ENCODE measurements around the gene NOP9.
A peak's percentile ranks its signal among the peaks of the same experiment; 100 is the strongest.

Gene NOP9

GRCh38 chr14:24280797-24281460, 18.7 kb upstream of the NOP9 start:
- DNase-seq (ENCODE audit: low read depth), result no peak

- DNase-seq (ENCODE audit: low read depth), result no peak
Observed at GRCh38 chr14:24281636-24282035, 18.0 kb upstream of the NOP9 start.

DNA sequence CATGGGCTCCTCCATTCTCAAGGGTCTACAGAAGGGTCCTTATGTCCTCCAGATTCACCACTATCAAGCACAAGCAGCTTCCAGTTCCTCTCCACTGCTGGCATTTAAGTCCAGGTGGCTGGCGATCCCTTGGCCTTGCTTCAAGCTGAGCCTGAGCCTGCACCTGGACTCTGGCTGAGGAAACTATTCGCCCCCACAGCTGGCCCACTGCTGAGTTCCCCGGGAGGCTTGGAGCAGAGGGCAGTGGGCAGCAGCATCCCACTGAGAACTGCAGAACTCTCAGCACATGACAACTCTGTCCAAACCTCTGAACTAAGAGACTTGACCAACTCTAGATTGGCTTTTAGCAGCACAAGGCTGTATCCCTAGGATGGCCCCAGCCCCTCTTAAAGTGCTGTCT, 16.9 kb upstream of the NOP9 start:
- no peak for DNase-seq (ENCODE audit: low read depth)

DNA sequence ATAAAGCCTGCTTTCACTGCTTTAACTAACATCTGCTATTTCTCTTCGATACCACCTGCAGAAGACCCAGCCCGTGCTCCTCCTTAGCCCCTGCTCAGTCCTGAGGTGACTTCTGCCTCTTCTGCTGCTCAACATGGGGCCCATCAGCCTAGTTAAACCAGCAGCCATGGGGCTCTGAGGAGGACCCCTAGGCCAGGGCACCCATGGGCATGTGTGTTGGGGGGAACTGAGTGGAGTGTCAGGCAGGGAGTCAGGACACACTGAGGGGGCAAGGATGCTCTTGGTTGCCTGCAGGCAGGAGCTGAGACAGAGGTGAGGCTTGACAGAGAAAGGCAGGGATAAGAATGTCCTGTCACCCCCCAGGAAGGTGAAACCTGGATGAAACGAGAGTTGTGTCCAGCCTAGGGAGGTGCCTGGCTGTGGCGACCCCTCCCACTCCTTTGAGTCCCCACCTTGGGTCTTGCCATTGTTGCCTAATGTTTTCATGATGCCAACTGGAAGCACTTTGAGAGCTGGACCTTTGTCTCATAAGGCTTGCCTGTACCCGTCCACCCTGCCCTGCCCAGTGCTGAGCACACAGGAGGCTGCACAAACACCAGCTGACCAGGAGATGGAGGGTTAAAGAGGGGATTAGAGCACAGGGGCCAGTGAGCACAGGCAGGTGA, 15.7 kb upstream of the NOP9 start:
- DNase-seq (ENCODE audit: low read depth), result no peak

DNA sequence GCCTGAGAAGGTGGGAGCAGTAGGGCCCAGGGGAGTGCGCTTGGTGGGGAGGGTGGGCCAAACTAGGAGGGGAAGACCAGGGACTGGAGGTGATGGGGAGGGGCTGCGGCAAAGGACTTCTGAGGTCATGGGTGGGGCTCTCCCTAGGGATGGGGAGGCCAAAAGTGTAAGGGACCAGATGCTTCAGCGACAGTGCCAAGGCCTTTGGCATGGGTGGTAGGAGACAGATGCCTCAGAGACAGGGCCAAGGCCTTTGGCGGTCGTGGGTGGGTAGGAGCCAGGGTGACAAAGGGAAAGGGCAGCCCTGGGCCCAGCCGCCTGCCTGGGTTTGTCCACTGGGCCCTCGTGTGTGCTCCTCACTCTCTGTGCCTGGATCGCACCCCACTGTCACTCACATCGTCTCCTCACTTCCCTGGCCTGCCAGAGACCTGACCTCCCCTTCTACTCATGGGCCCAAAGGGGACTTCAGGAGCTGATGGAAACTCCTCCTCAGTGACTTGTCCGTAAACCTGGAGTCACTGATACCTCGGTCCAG, 15.1 kb upstream of the NOP9 start:
- no peak for DNase-seq (ENCODE audit: low read depth)

DNA sequence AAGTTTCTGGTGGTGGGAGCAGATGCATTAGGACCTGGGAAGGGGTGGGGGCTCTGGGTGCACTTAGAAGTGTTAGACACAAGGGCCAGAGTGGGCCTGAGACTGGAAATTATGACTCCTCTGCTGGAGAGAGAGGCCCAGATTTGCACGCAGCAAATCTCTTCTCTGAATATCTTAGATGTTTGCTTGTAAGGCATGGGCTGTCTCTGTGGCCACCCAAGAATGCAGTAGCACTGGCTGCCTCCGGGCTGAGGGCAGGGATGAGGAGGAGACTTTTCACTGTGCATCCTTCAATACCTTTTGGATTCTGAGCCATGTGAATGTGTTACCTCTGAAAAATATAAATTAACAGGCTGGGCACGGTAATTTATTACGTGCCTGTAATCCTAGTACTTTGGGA, 14.3 kb upstream of the NOP9 start:
- DNase-seq (ENCODE audit: low read depth), result no peak

- no peak for DNase-seq (ENCODE audit: low read depth)
Observed at GRCh38 chr14:24286996-24287395, 12.7 kb upstream of the NOP9 start.

DNA sequence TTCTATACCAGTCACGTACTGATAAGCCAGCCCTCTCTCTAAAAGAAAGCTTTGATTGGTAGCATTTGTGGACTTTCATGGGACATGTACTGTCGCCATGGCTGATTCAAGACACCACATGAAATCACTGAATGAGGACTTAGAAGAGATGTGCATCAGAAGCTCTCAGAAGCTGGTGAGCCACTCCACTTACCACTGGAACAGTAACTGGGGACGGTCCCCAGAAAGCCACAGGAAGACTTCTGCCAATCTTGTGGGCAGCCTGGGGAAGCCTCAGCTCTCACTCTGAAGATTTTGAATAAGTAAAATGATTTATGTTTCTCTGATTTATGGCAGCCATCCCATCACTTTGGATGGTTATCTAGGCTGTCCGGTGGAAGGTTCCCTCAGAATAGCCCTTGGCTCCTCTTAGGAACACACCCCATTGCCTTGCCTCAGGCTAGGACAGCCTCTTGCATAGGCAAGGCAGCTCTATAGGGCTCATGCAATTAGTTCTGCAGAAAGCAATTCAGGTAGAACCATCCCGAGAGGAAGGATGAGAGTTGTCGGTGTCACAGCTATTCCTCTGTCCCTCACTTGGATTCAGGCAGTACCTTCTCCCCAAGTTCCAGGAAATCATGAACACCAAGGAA, 9.9 kb upstream of the NOP9 start:
- DNase-seq (ENCODE audit: low read depth), result no peak

DNA sequence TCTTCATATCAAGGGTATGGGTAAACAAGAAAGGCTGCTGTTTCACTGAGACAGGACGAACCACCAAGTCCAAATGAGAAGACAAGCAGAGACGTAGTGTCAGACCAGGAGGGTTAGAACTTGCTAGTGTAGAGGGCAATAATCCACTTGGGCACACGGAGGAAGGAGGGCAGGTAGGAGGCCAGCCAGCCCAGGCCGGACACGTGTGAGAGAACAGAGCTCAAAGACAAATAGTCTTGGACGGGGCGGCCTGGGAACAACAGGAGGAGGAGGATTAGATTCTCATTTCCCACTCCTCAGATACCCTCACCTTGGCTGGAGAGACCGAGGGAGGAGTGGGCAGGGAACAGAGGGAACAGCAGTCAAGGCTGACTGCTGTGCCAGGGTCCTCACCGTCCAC, 8.9 kb upstream of the NOP9 start:
- no peak for DNase-seq (ENCODE audit: low read depth)

DNA sequence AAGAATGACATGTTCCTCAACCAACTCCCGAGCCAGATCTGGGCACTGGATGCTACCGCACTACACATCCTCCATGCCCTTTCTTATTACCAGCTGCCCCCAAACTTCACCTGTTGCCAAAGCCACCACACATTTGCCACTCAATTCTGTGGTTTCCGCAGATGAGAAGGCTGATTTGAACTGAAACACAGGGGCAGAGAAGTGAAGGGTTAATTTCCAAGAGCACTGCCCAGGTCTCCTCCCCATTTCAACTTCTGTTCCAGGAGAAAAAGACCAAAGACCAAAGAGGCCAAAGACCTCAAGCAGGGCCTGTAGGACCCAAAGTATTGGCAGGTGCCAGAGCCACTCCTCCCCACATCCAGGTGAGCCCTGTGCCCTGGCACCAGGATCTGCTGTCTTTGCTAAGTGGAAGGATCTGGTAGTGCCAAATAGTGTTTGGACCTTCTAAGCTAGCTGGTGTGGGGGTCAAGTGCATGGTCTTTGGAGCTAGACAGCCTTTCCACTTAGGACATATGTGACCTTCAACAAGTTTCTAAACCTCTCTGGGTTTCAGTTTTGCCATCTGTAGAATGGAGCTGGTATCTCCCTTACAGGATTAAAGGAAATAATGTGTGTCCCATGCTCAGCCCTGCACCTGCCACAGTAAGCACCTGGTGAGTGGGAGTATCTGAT, 8.1 kb upstream of the NOP9 start:
- no peak for DNase-seq (ENCODE audit: low read depth)

- DNase-seq (ENCODE audit: low read depth), result no peak
Observed at GRCh38 chr14:24292118-24292807, 7.4 kb upstream of the NOP9 start.

DNA sequence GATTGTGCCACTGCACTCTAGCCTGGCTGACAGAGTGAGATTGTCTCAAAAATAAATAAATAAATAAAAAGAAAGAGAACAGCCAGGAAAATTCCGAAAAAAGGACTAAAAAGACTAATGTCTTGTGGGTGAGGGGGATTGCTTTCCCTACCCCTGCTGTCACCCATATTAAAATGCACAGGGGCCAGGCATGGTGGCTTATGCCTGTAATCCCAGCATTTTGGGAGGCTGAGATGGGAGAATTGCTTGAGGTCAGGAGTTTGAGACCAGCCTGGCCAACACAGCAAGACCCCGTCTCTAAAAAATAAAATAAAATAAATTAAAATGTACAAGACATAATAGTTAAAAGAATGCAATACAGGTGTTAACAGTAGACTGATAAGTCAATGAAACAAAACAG, 6.1 kb upstream of the NOP9 start:
- no peak for DNase-seq (ENCODE audit: low read depth)

DNA sequence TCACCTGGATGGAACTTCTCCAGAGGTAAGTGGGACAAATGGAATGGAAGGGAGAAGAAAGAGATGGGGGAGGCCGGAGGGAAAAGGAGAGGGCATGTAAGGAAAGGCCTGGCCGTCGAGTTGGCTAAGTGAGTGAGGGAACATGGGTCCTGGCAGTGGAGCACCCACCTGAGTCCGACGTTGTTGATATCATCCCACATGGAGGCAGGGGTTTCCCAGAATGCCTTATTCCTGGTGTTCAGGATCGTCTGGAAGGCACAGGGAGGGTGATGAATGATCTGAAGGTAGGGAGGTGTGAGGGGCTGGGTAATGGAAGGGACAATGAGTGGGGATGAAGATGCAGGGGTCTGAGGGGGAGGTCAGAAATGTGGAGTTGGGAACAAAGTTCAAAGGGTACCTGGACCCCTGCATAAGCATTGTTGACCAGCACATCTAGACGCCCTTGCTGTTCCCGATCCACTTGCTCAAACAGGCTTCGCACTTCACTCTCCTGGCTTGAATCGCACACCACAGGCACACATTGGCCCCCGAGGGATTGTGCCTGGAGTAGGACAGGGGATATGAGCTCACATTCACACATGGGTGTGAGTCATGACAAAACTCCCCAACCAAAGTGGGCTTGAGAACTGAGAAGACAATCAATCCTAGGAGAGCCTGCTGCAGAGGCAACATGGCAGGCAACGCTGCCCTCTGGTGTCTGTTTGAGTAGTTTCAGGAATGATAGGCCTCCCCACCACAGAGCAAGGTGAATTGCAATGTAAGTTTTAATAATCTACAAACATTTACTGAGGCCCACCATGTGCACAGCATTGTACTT, 3.1 kb upstream of the NOP9 start:
- peak; percentile 59 for DNase-seq (ENCODE audit: low read depth)

DNA sequence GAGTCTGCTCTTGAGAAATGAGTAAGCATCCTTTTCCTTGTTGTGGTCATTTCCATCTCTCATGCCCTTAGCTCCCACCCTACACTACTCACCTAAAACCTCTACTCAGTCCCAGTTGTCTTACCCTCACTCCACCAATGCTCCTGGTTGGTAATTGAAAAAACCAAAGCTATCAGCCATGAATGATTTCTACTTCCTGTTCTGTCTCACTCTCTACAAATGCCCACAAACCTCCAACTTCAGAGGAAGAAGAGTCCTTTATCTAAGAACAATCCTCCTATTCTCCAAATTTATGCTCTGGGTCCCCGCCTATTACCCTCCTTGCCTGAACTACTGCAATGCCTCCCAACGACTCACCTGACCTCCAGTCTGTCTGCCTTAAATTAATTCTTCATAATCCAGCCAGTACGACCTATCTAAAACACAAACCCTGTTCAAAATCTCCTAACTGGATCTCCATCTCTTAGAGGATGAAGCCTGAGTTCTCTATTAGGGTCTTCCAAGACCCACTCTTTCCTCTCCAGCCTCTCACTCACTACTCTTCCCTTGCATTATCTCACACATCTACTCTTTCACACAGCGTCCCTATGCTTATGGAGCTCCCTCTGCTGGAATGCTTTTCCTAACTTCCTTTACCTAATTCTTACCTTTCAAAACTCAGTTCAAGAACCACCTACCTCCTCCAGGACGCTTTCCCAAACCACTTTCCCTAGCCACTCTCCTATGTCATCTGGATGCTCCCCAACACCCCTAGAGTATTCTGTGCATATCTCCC, 2.3 kb upstream of the NOP9 start:
- no peak for DNase-seq (ENCODE audit: low read depth)

- DNase-seq (ENCODE audit: low read depth), result no peak
Observed at GRCh38 chr14:24298892-24299254, 777 bp upstream of the NOP9 start.

GRCh38 chr14:24300326-24300980, 803 bp downstream of the NOP9 start:
- DNase-seq (ENCODE audit: low read depth), result no peak

GRCh38 chr14:24304019-24304387, 4.4 kb downstream of the NOP9 start:
- DNase-seq (ENCODE audit: low read depth), result no peak

DNA sequence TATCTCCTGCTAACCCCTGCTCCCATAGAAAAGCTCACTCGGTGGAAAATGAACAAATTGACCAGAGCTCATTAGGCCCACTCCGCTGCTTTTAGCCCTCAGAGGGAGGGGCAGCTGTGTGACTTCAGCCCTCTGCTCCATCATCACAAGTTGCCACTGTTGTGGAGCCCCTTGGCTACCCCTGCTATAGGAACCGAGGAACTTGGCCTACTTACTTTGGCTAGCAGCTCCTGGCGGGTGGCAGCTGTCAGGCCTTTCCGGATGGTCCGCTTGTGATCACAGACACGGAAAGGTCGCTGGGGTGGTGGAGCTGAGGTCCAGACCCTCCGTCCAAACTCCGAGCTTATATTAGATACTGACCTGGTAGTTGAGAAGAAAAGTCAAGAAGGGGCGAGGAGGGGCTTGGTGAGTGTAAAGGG, 7.5 kb downstream of the NOP9 start:
- DNase-seq (ENCODE audit: low read depth), result no peak

- peak; percentile 37 for DNase-seq (ENCODE audit: low read depth)
Observed at GRCh38 chr14:24307575-24308341, 8.1 kb downstream of the NOP9 start, which contains the start of gene CIDEB. TSS of gene CIDEB (minus strand) at chr14:24307977. CDS start at chr14:24307858, 119 bp downstream.

Measured in activated T-helper 9 cell treated with anti-CD3 and anti-CD28 coated beads, Interleukin-2, amount 50 U/mL, for 16 hours (primary cell).